Ovary (tissue), 3 donors: ENCODE data around the gene BIRC7.

Experiments used
- EP300 ChIP-seq: sonication (generic); formaldehyde crosslinking; IDR thresholded peaks from one replicate; pipeline ENCODE4 v1.6.1; 2017; ENCODE audit warnings: antibody characterized with exemption
- POLR2A ChIP-seq: fragments of 450-650 bp; IDR thresholded peaks from one replicate; pipeline ENCODE4 v1.6.1; 2017; ENCODE audit warnings: antibody characterized with exemption, mild to moderate bottlenecking, moderate library complexity
- TF ChIP-seq, protein P1 (sequence below), 3 donors: fragments of 450-650 bp in 2 of 3; fragments of 200-600 bp in 1 of 3; IDR thresholded peaks; one replicate each; pipeline versions ENCODE4 v1.5.1 to v1.8.0; 2016 to 2022; ENCODE audit warnings: antibody characterized with exemption in 3 of 3, mild to moderate bottlenecking in 1 of 3
- donor health status: DM: no; HTN: no; CAD: no.

DNA sequence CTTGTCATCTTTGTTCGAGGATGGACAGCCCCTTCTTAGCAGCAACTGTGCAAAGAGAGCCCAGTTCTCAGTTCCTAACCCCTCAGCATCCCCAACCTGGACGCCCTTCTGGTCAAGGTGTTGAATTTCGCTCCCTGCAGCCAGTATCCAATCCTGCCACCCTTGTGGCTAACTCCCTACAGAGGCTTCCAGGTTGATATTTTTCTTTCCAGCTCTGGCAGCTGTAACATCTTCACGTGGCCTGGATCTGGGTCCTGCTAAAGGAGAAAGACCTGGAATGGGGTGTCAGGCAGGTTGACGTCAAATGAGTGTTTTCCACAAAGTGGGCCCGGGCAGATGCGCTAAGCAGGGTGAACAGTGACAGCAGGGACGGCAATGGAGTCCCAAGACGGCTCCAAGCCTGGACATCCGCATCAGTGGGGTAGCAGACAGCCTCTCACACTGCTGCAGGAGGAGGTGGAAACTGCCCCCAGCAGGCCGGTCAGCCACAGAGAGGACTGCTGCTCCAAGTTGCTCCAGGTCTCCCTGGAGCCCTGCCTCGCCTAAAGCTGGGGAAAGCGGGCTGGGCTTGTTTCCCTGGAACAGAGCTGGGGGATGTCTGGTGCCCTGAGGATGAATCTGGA, 18.7 kb upstream of the BIRC7 start:
- TF ChIP-seq, protein P1, sequence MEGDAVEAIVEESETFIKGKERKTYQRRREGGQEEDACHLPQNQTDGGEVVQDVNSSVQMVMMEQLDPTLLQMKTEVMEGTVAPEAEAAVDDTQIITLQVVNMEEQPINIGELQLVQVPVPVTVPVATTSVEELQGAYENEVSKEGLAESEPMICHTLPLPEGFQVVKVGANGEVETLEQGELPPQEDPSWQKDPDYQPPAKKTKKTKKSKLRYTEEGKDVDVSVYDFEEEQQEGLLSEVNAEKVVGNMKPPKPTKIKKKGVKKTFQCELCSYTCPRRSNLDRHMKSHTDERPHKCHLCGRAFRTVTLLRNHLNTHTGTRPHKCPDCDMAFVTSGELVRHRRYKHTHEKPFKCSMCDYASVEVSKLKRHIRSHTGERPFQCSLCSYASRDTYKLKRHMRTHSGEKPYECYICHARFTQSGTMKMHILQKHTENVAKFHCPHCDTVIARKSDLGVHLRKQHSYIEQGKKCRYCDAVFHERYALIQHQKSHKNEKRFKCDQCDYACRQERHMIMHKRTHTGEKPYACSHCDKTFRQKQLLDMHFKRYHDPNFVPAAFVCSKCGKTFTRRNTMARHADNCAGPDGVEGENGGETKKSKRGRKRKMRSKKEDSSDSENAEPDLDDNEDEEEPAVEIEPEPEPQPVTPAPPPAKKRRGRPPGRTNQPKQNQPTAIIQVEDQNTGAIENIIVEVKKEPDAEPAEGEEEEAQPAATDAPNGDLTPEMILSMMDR (IDR thresholded peaks at IDR 0.05), result no peak
- TF ChIP-seq POLR2A (no peak), EP300 (no peak)
